ENCODE results near the gene MRPL48.

- TF ChIP-seq CTCF (IDR thresholded peaks at IDR 0.05) (no peak), REST (IDR thresholded peaks at IDR 0.05) (no peak), CEBPB (IDR thresholded peaks at IDR 0.05) (no peak)
These were observed 85.2 kb downstream of the MRPL48 start for GRCh38 chr11:73872749-73873357.

Measured in A549 (cell line).